Liver (tissue), 3 donors: ENCODE measurements around the gene RBFOX1.

Source experiments
- CTCF ChIP-seq: fragments of 150-350 bp; IDR thresholded peaks from 2 replicates; pipeline ENCODE4 v1.5.1; 2017; ENCODE audit warnings: improper control_type of control experiment, low read depth, low read length; ENCODE audit not compliant: missing input control
- MAX ChIP-seq: IDR thresholded peaks from 2 replicates; pipeline ENCODE4 v1.6.1; 2016; ENCODE audit warnings: antibody characterized with exemption
- TAF1 ChIP-seq: conservative IDR thresholded peaks from 2 replicates; pipeline ENCODE4 v1.6.1; 2016; ENCODE audit warnings: antibody characterized with exemption, mild to moderate bottlenecking
- YY1 ChIP-seq: IDR thresholded peaks from 2 replicates; pipeline ENCODE4 v1.6.1; 2016; ENCODE audit warnings: antibody characterized with exemption, mild to moderate bottlenecking
- donor health status: healthy.
- donor health status: healthy.

- TF ChIP-seq CTCF (no peak), TAF1 (no peak), MAX (no peak), YY1 (no peak)
Observed at GRCh38 chr16:7644176-7644575, 311.5 kb downstream of the RBFOX1 start.
